H9 (cell line): Measurements from ENCODE around the gene FAT2. TPM values are rescaled to one million over a fixed set of nuclear protein-coding genes. Genes with fewer than 3 reads are reported as not detected.

ENCODE experiments used
- DNase-seq: peaks from one replicate; pipeline ENCODE4 v3.0.0-alpha.2; 2017
- H2AFZ ChIP-seq: one replicate; pipeline ENCODE4 v1.6.1; 2013; ENCODE audit warnings: mild to moderate bottlenecking, low read length, control low read depth, moderate library complexity
- H2AK5ac ChIP-seq: 2 replicates; pipeline ENCODE4 v1.6.1; 2013; ENCODE audit warnings: low read length, control low read depth, mixed read lengths; ENCODE audit not compliant: insufficient read length
- H2BK120ac ChIP-seq: one replicate; pipeline ENCODE4 v1.6.1; 2013; ENCODE audit warnings: low read depth, mild to moderate bottlenecking, low read length, control low read depth, inconsistent platforms; ENCODE audit not compliant: poor library complexity, severe bottlenecking
- H2BK12ac ChIP-seq: 2 replicates; pipeline ENCODE4 v1.6.1; 2013; ENCODE audit warnings: low read length, control low read depth, mixed read lengths, low read depth; ENCODE audit not compliant: insufficient read length
- H2BK15ac ChIP-seq: 2 replicates; pipeline ENCODE4 v1.6.1; 2013; ENCODE audit warnings: low read depth, low read length, control low read depth
- H2BK20ac ChIP-seq: one replicate; pipeline ENCODE4 v1.6.1; 2013; ENCODE audit warnings: low read depth, mild to moderate bottlenecking, low read length, control low read depth, inconsistent platforms; ENCODE audit not compliant: poor library complexity, severe bottlenecking
- H2BK5ac ChIP-seq: 2 replicates; pipeline ENCODE4 v1.6.1; 2013; ENCODE audit warnings: low read length, control low read depth, mixed read lengths; ENCODE audit not compliant: insufficient read length
- H3K14ac ChIP-seq: 2 replicates; pipeline ENCODE4 v1.6.1; 2013; ENCODE audit warnings: low read length, control low read depth; ENCODE audit not compliant: insufficient read depth
- H3K18ac ChIP-seq: 2 replicates; pipeline ENCODE4 v1.6.1; 2013; ENCODE audit warnings: low read depth, mild to moderate bottlenecking, mixed read lengths, low read length, control low read depth; ENCODE audit not compliant: insufficient read length
- H3K23ac ChIP-seq: 2 replicates; pipeline ENCODE4 v1.6.1; 2013; ENCODE audit warnings: low read length, control low read depth, mixed read lengths, low read depth; ENCODE audit not compliant: insufficient read length
- H3K23me2 ChIP-seq: 2 replicates; pipeline ENCODE4 v1.6.1; 2013; ENCODE audit warnings: low read depth, mild to moderate bottlenecking, mixed read lengths, low read length, control low read depth; ENCODE audit not compliant: insufficient read length, poor library complexity, severe bottlenecking
- H3K27ac ChIP-seq: 2 replicates; pipeline ENCODE4 v1.5.1; 2013; ENCODE audit warnings: low read length, control low read depth, mixed read lengths, low read depth; ENCODE audit not compliant: insufficient read length
- H3K27me3 ChIP-seq: 2 replicates; pipeline ENCODE4 v1.6.1; 2013; ENCODE audit warnings: low read length, control low read depth, inconsistent platforms; ENCODE audit not compliant: insufficient read depth
- H3K4ac ChIP-seq: 2 replicates; pipeline ENCODE4 v1.6.1; 2013; ENCODE audit warnings: low read depth, mild to moderate bottlenecking, control low read depth, inconsistent platforms, low read length, moderate library complexity
- H3K4me1 ChIP-seq: 2 replicates; pipeline ENCODE4 v1.6.1; 2013; ENCODE audit warnings: low read length, control low read depth, inconsistent platforms; ENCODE audit not compliant: insufficient read depth
- H3K4me2 ChIP-seq: 2 replicates; pipeline ENCODE4 v1.6.1; 2013; ENCODE audit warnings: low read length, control low read depth, mixed read lengths; ENCODE audit not compliant: insufficient read length, insufficient read depth
- H3K56ac ChIP-seq: 2 replicates; pipeline ENCODE4 v1.6.1; 2013; ENCODE audit warnings: low read depth, mild to moderate bottlenecking, mixed read lengths, low read length, control low read depth; ENCODE audit not compliant: insufficient read length
- H3K79me1 ChIP-seq: 2 replicates; pipeline ENCODE4 v1.6.1; 2013; ENCODE audit warnings: low read depth, mild to moderate bottlenecking, moderate library complexity, low read length, control low read depth, inconsistent platforms; ENCODE audit not compliant: insufficient read depth, poor library complexity, severe bottlenecking
- H3K79me2 ChIP-seq: 2 replicates; pipeline ENCODE4 v1.6.1; 2013; ENCODE audit warnings: low read length, control low read depth, inconsistent platforms; ENCODE audit not compliant: insufficient read depth
- H3K9ac ChIP-seq: 2 replicates; pipeline ENCODE4 v1.6.1; 2013; ENCODE audit warnings: low read length, control low read depth, mixed read lengths; ENCODE audit not compliant: insufficient read length; ENCODE audit errors: extremely low read depth
- H3K9me3 ChIP-seq: one replicate; pipeline ENCODE4 v1.6.1; 2013; ENCODE audit warnings: low read depth, low read length, inconsistent platforms; ENCODE audit not compliant: control insufficient read depth
- H3T11ph ChIP-seq: one replicate; pipeline ENCODE4 v1.6.1; 2013; ENCODE audit warnings: mild to moderate bottlenecking, low read length, control low read depth, inconsistent platforms
- H4K20me1 ChIP-seq: one replicate; pipeline ENCODE4 v1.6.1; 2013; ENCODE audit not compliant: control insufficient read depth, insufficient read length, insufficient read depth
- H4K5ac ChIP-seq: 2 replicates; pipeline ENCODE4 v1.6.1; 2013; ENCODE audit warnings: low read depth, mild to moderate bottlenecking, mixed read lengths, low read length, control low read depth; ENCODE audit not compliant: insufficient read length
- H4K8ac ChIP-seq: replicated peaks from 2 replicates; pipeline ENCODE4 v1.6.1; 2013; ENCODE audit warnings: low read length, control low read depth, mixed read lengths, low read depth; ENCODE audit not compliant: insufficient read length
- H4K91ac ChIP-seq: 2 replicates; pipeline ENCODE4 v1.6.1; 2013; ENCODE audit warnings: low read depth, mild to moderate bottlenecking, moderate library complexity, mixed read lengths, low read length, control low read depth; ENCODE audit not compliant: insufficient read length
- H3K27ac Mint-ChIP-seq, 3 experiments: 2 replicates in 2 of 3; 3 replicates in 1 of 3; pipeline ENCODE4 v1.8.0; 2020 to 2021; ENCODE audit warnings: mixed read lengths in 3 of 3, mild to moderate bottlenecking in 1 of 3, moderate library complexity in 1 of 3
- H3K27me3 Mint-ChIP-seq: 2 replicates; pipeline ENCODE4 v1.8.0; 2021; ENCODE audit warnings: low read depth, mild to moderate bottlenecking, moderate library complexity, mixed read lengths
- H3K36me3 Mint-ChIP-seq, 3 experiments: 2 replicates in 2 of 3; 3 replicates in 1 of 3; pipeline ENCODE4 v1.8.0; 2020 to 2021; ENCODE audit warnings: low read depth in 3 of 3, mixed read lengths in 3 of 3; ENCODE audit not compliant: insufficient read depth in 1 of 3
- H3K4me1 Mint-ChIP-seq, 2 experiments: 2 replicates each; pipeline ENCODE4 v1.8.0; 2020; ENCODE audit warnings: mixed read lengths in 2 of 2
- H3K4me3 Mint-ChIP-seq, 2 experiments: 2 replicates in 1 of 2; 3 replicates in 1 of 2; pipeline ENCODE4 v1.8.0; 2020 to 2021; ENCODE audit warnings: mild to moderate bottlenecking in 2 of 2, mixed read lengths in 2 of 2, moderate library complexity in 1 of 2
- H3K9me3 Mint-ChIP-seq, 2 experiments: 2 replicates in 1 of 2; 3 replicates in 1 of 2; pipeline ENCODE4 v1.8.0; 2020; ENCODE audit warnings: mild to moderate bottlenecking in 2 of 2, mixed read lengths in 2 of 2, moderate library complexity in 1 of 2
- CTCF ChIP-seq: fragments of 200-600 bp; sonication (generic); conservative IDR thresholded peaks from 3 replicates; pipeline ENCODE4 v1.8.0; 2021; ENCODE audit warnings: antibody characterized with exemption, mild to moderate bottlenecking
- WGBS: extraction: QIAGEN DNeasy Blood & Tissue Kit; methylation state at CpG from one replicate; pipeline ENCODE4 v1.1.7; 2013; ENCODE audit warnings: missing lambda C conversion rate, low lambda C conversion rate, mixed read lengths; ENCODE audit not compliant: insufficient read length; ENCODE audit errors: extremely low coverage; 5-methylcytosine and 5-hydroxymethylcytosine counted together
- total RNA-seq: library from RNA; stranded (reverse); gene quantifications from 2 replicates; pipeline ENCODE4 v1.2.1, GENCODE V29; 2021

FAT2 gene
- total RNA-seq, 1 experiment from 2014 or later = 0.15 TPM

- Histone ChIP-seq H4K5ac (no peak overlapping the region), H3K56ac (no peak overlapping the region), H2BK15ac (no peak overlapping the region), H2BK20ac (no peak overlapping the region), H2BK12ac (no peak overlapping the region), H3K79me1 (no peaks in the 10 kb centered on the region), H3K9me3 (no peaks in the 10 kb centered on the region), H2BK5ac (no peak overlapping the region), H2AK5ac (no peak overlapping the region), H3K14ac (no peak overlapping the region; the same call in 1 of the 2 replicates), H3T11ph (no peak overlapping the region), H4K91ac (no peak overlapping the region), H3K23me2 (no peaks in the 10 kb centered on the region), H2BK120ac (no peak overlapping the region), H4K20me1 (no peaks in the 10 kb centered on the region), H3K23ac (no peak overlapping the region), H3K4me2 (no peak overlapping the region), H2AFZ (no peak overlapping the region), H3K27me3 (no peaks in the 10 kb centered on the region), H3K4ac (no peak overlapping the region), H3K9ac (no peak overlapping the region), H3K4me1 (no peaks in the 10 kb centered on the region; the same call in 1 of the 2 replicates), H3K18ac (peak overlapping the region; percentile 35), H3K27ac (no peak overlapping the region), H4K8ac (no peak overlapping the region), H3K79me2 (no peaks in the 10 kb centered on the region)
- Mint-ChIP-seq H3K36me3 (no peaks in the 10 kb centered on the region), H3K27me3 (no peaks in the 10 kb centered on the region), H3K9me3 (no peaks in the 10 kb centered on the region), H3K27ac (no peak overlapping the region), H3K4me1 (peaks cover 17 to 40% of the 10 kb centered on the region in 2 experiments), H3K4me3 (no peak overlapping the region)
- no CpG with 5 or more reads among the region's 6 CpGs for WGBS
- DNase-seq = peak; percentile 59
- no peak for TF ChIP-seq CTCF
Observed at GRCh38 chr5:151580858-151581257, 10.3 kb downstream of the FAT2 start.
